A549 (cell line): ENCODE results near the gene OR4K15.
"Not testable (repeated sequence)": the region's sequence is repeated elsewhere in the genome, so short reads cannot be mapped to it uniquely, and the experiment has no call there.

Experiments used
- EP300 ChIP-seq, 2 experiments: fragments of >200 bp; sonication (Bioruptor Twin); formaldehyde crosslinking; IDR thresholded peaks; 2 replicates in 1 of 2; 3 replicates in 1 of 2; pipeline ENCODE4 v1.6.1; 2016 to 2017
- HDAC2 ChIP-seq: fragments of 200-600 bp; sonication (generic); IDR thresholded peaks from 2 replicates; pipeline ENCODE4 v1.6.1; 2016
- JUNB ChIP-seq: fragments of >200 bp; sonication (Bioruptor Twin); formaldehyde crosslinking; IDR thresholded peaks from 2 replicates; pipeline ENCODE4 v1.6.1; 2016
- KDM5A ChIP-seq: fragments of 200-600 bp; sonication (generic); IDR thresholded peaks from 2 replicates; pipeline ENCODE4 v1.6.1; 2016; ENCODE audit warnings: antibody characterized with exemption, mild to moderate bottlenecking
- MAZ ChIP-seq: fragments of 150-350 bp; IDR thresholded peaks from 2 replicates; pipeline ENCODE4 v1.6.1; 2014; ENCODE audit warnings: antibody characterized with exemption, low read depth, low read length, borderline replicate concordance
- POLR2A ChIP-seq: IDR thresholded peaks from 2 replicates; pipeline ENCODE4 v1.6.1; 2012; ENCODE audit warnings: mild to moderate bottlenecking, low read length
- RAD21 ChIP-seq, 2 experiments: fragments of >200 bp in 1 of 2; sonication (Bioruptor Twin) in 1 of 2; formaldehyde crosslinking in 1 of 2; IDR thresholded peaks in 1 of 2; conservative IDR thresholded peaks in 1 of 2; 2 replicates in 1 of 2; 3 replicates in 1 of 2; pipeline ENCODE4 v1.6.1; 2012 to 2018; ENCODE audit warnings: inconsistent platforms in 1 of 2
- TF ChIP-seq, protein P1 (sequence below): fragments of >200 bp; sonication (Bioruptor Twin); formaldehyde crosslinking; IDR thresholded peaks from 3 replicates; pipeline ENCODE4 v1.5.1; 2016
- TF ChIP-seq, protein P2 (sequence below): IDR thresholded peaks from 2 replicates; pipeline ENCODE4 v1.6.1; 2012

DNA sequence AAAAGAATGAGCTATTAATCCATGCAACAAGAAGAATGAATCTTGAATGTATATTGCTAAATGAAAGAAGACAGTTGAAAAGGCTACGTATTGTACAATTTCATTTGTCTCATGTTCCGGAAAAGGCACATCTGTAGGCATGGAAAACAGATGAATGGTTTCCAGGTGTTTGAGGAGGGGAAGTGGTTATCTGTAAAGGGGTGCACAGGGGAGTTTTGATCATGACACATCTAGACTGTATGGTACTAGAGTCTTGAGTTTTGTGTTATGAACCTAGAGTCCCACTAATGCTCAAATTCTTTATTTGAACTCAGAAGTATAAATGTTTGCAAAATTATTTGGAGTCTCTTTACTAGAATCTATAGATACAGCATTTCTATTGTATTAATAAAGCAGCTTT lies 5.7 kb upstream of the OR4K15 start:
- not testable (repeated sequence) for TF ChIP-seq MAZ; HDAC2; EP300 (IDR thresholded peaks at IDR 0.05); KDM5A; POLR2A; RAD21 (conservative IDR thresholded peaks at IDR 0.05 in 1 of 2, IDR thresholded peaks at IDR 0.05 in 1 of 2); JUNB
- TF ChIP-seq, protein P1, sequence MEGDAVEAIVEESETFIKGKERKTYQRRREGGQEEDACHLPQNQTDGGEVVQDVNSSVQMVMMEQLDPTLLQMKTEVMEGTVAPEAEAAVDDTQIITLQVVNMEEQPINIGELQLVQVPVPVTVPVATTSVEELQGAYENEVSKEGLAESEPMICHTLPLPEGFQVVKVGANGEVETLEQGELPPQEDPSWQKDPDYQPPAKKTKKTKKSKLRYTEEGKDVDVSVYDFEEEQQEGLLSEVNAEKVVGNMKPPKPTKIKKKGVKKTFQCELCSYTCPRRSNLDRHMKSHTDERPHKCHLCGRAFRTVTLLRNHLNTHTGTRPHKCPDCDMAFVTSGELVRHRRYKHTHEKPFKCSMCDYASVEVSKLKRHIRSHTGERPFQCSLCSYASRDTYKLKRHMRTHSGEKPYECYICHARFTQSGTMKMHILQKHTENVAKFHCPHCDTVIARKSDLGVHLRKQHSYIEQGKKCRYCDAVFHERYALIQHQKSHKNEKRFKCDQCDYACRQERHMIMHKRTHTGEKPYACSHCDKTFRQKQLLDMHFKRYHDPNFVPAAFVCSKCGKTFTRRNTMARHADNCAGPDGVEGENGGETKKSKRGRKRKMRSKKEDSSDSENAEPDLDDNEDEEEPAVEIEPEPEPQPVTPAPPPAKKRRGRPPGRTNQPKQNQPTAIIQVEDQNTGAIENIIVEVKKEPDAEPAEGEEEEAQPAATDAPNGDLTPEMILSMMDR, result not testable (repeated sequence)
- TF ChIP-seq, protein P2, sequence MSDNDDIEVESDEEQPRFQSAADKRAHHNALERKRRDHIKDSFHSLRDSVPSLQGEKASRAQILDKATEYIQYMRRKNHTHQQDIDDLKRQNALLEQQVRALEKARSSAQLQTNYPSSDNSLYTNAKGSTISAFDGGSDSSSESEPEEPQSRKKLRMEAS, result not testable (repeated sequence)
